Mucosa of descending colon (tissue), 3 donors: ENCODE measurements around the gene AGO4. TPM values are rescaled to one million over a fixed set of nuclear protein-coding genes. Genes with fewer than 3 reads are reported as not detected.
"Not testable (repeated sequence)": the region's sequence is repeated elsewhere in the genome, so short reads cannot be mapped to it uniquely, and the experiment has no call there.

Source experiments
- ATAC-seq: fragments of 200-7000 bp; cut with Tn5 transposase; one replicate; pipeline ENCODE4 v1.9.1; 2020; ENCODE audit warnings: mild to moderate bottlenecking, moderate library complexity
- DNase-seq, 3 donors: peaks; one replicate each; pipeline ENCODE4 v3.0.0-alpha.2; 2020
- H3K36me3 ChIP-seq: fragments of 200-600 bp; one replicate; pipeline ENCODE4 v1.8.0; 2021; ENCODE audit warnings: low read depth, mild to moderate bottlenecking
- H3K4me1 ChIP-seq: fragments of 200-600 bp; one replicate; pipeline ENCODE4 v1.8.0; 2021; ENCODE audit warnings: low read depth, mild to moderate bottlenecking
- H3K4me3 ChIP-seq: fragments of 200-600 bp; one replicate; pipeline ENCODE4 v1.8.0; 2021; ENCODE audit warnings: mild to moderate bottlenecking
- H3K9me3 ChIP-seq: fragments of 200-600 bp; one replicate; pipeline ENCODE4 v1.8.0; 2021; ENCODE audit warnings: mild to moderate bottlenecking
- intact Hi-C, 2 donors: fragments of 100-400 bp; cut with DNase I in 1 of 2; cut with micrococcal nuclease in 1 of 2; formaldehyde crosslinking; loops; one replicate each; pipeline versions ENCODE4 v1.11.0 to v1.11.1; 2022; cut with DNase I, micrococcal nuclease
- total RNA-seq, 3 donors: library from RNA; stranded (reverse); fragmentation: NEBNext Ultra II Directional in 2 of 3; extraction: Animal tissue kit (Norgen Biotek cat#: 25700) in 2 of 3; gene quantifications; one replicate each; pipeline versions ENCODE4 v1.2.1 to v1.2.4, GENCODE V29; 2021 to 2023
- TF ChIP-seq, protein P1 (sequence below): fragments of 200-600 bp; IDR thresholded peaks from one replicate; pipeline ENCODE4 v1.8.0; 2022; ENCODE audit warnings: antibody characterized with exemption, mild to moderate bottlenecking
- donor health status: DM: no; HTN: no; CAD: no; lungs with moderate emphysema.
- donor health status: DM: no; HTN: no; CAD: no.
- donor health status: DM: no; HTN: yes; CAD: no.

AGO4 gene
- total RNA-seq, 3 donors from 2014 or later: 9.9 to 20.0 (median 18.2) TPM

DNA sequence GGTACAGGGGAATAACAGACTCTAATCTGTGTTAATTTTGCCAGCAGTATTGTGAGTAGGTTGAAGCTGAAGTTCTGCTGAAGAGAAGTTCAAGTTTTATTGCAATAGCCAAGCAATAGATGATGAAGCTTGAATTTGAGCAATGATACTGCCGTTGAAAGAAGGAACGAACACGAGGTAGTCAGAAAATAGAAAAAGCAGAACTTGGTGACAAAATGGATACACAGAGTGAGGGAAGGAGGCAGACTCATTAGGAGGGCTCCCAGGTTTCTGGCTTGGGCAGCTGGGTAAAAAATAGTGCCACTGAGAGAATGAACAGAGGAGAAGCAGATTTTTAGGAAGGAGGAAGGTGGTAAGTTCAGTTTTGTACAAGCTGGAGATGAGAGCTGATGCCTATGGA, 52.9 kb downstream of the AGO4 start:
- Histone ChIP-seq H3K4me1 (no peaks in the 10 kb centered on the region), H3K4me3 (no peak overlapping the region), H3K9me3 (no peaks in the 10 kb centered on the region), H3K36me3 (no peaks in the 10 kb centered on the region)
- intact Hi-C loops: no loop called here
- ATAC-seq (no peak), DNase-seq (no peak)
- TF ChIP-seq, protein P1, sequence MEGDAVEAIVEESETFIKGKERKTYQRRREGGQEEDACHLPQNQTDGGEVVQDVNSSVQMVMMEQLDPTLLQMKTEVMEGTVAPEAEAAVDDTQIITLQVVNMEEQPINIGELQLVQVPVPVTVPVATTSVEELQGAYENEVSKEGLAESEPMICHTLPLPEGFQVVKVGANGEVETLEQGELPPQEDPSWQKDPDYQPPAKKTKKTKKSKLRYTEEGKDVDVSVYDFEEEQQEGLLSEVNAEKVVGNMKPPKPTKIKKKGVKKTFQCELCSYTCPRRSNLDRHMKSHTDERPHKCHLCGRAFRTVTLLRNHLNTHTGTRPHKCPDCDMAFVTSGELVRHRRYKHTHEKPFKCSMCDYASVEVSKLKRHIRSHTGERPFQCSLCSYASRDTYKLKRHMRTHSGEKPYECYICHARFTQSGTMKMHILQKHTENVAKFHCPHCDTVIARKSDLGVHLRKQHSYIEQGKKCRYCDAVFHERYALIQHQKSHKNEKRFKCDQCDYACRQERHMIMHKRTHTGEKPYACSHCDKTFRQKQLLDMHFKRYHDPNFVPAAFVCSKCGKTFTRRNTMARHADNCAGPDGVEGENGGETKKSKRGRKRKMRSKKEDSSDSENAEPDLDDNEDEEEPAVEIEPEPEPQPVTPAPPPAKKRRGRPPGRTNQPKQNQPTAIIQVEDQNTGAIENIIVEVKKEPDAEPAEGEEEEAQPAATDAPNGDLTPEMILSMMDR: no peak

DNA sequence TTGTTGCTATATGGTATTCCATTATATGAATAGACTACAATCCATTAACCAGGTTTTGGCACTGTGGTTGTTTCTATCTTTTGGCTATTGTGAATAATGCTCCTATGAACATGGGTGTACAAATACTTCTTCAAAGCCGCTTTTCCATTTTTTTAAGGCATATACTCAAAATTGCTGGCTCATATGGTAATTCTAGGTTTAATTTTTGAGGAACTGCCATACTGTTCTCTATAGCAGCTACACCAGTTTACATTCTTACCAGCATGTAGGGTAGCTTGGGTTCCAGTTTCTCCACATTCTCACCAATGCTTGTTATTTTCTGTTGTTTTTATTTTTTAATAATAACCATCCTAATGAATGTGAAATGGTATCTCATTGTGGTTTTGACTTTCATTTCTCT, 55.3 kb downstream of the AGO4 start:
- H3K36me3 ChIP-seq: no peaks in the 10 kb centered on the region
- TF ChIP-seq, protein P1: no peak
- intact Hi-C loops: no loop called here
- no peak for ATAC-seq
- H3K4me3 ChIP-seq: no peak overlapping the region
- no peaks in the 10 kb centered on the region for H3K9me3 ChIP-seq
- H3K4me1 ChIP-seq: no peaks in the 10 kb centered on the region
- DNase-seq: no peak

DNA sequence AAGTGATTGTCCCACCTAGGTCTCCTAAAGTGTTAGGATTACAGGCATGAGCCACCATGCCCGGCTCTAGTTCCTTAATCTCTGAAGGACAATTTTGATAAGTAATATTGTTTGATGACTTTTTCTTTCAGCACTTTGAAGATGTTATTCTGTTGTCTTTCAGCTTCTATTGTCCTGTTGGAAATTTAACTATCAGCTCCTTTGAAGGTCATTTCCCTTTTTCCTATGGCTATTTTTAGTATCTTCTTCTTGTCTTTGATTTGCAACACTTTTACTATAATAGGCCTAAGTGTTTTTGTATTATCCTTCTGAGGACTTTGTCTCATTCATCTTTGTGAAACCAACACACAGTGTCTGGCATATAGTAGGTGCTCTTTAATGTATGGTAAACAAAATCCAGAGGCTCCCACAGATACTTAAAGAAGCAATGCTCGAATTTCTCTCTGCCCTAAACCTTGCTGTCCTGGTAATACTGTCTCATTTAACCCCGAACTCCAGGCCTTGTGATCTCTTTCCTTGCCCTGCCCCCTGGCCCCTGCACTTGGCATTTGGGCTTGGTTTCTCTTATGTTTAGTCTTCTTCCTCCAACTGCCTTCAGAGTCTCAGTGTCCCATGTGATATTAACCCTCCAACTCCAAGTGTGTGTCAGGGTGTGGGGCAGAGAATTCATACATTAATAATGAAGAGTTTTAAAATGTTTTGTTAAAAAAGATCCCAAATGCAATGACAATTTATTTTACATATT, 56.2 kb downstream of the AGO4 start:
- intact Hi-C loops: no loop called here
- no peaks in the 10 kb centered on the region for H3K9me3 ChIP-seq
- no peaks in the 10 kb centered on the region for H3K36me3 ChIP-seq
- ATAC-seq: no peak
- H3K4me3 ChIP-seq: no peak overlapping the region
- no peak for DNase-seq
- no peaks in the 10 kb centered on the region for H3K4me1 ChIP-seq
- TF ChIP-seq, protein P1: no peak

DNA sequence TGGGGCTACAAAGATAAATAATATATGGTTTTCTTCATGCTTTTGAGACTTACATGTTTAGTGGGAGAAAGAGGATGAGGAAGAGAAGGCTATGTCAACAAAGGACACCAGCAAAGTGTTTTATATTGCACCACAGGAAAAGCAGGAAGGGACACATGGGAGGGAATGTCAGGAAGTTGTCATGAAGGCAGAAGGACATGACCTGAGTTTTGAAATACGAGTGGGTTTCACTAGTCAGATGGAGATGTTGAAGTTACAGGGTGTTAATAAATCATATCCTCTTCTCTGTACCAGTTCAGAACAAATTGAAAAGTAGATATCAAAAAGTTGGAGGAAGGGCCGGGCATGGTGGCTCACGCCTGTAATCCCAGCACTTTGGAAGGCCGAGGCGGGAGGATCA, 57.0 kb downstream of the AGO4 start:
- ATAC-seq (no peak), DNase-seq (no peak)
- intact Hi-C loops: no loop called here
- Histone ChIP-seq H3K4me1 (no peaks in the 10 kb centered on the region), H3K9me3 (no peaks in the 10 kb centered on the region), H3K4me3 (no peak overlapping the region), H3K36me3 (no peaks in the 10 kb centered on the region)
- TF ChIP-seq, protein P1: no peak

DNA sequence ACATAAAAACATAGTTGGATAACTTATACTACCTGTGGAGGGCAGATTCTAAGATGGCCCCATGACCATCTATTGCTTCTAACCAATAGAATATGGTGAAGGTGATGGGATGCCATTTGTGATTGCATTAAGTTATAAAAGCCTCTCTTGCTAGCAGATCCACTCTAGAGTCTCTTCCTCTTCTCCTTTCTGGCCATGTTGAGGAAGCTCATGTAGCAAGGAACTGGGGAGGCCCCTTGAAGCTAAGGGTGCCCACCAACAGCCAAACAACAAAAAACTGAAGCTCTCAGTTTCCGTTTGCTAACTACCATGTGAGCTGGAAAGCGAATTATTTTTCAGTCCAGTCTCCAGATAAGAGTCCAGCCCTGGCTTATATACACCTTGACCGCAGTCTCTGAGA, 59.2 kb downstream of the AGO4 start:
- intact Hi-C loops: no loop called here
- Histone ChIP-seq H3K4me3 (no peak overlapping the region), H3K4me1 (no peaks in the 10 kb centered on the region), H3K36me3 (no peaks in the 10 kb centered on the region), H3K9me3 (no peaks in the 10 kb centered on the region)
- ATAC-seq (no peak), DNase-seq (no peak)
- TF ChIP-seq, protein P1: no peak

DNA sequence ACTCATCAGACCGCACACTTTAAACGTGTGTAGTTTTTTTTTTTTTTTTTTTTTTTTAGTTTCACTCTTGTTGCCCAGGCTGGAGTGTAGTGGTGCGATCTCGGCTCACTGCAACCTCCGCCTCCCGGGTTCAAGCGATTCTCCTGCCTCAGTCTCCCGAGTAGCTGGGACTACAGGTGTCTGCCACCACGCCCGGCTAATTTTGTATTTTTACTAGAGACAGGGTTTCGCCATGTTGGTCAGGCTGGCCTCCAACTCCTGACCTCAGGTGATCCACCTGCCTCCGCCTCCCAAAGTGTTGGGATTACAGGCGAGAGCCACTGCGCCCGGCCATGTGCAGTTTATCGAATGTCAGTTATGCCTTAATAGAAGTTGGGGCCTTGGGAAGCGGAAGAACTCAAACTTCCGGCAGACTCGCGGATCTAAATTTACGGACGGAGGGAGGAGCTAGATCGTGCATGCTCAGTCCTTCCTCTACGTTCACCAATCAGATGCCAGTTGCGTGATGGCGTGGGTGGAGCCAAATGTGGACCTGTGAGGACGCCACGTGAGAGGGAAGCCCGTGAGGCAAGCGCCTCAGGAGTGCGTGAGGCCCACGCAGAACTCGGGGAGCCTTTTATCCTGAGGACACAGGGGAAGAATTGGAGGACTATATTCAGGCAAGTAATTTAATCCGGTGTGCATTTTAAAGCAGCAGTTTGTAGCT, 61.6 kb downstream of the AGO4 start:
- H3K9me3 ChIP-seq, H3K4me1 ChIP-seq, H3K36me3 ChIP-seq, DNase-seq, H3K4me3 ChIP-seq, ATAC-seq, intact Hi-C loops: not testable (repeated sequence)
